Germinal center (tissue), 1 donor: ENCODE data around the gene ATXN3L.
"Not testable (repeated sequence)": the region's sequence is repeated elsewhere in the genome, so short reads cannot be mapped to it uniquely, and the experiment has no call there.

Experiments used
- DNase-seq: peaks from one replicate; pipeline ENCODE4 v3.0.0; 2012; ENCODE audit warnings: mixed read lengths, low spot score

ATXN3L gene

GRCh38 chrX:13305108-13305507, 14.7 kb downstream of the ATXN3L start:
- DNase-seq: no peak

GRCh38 chrX:13304052-13304451, 15.8 kb downstream of the ATXN3L start:
- DNase-seq: no peak

DNA sequence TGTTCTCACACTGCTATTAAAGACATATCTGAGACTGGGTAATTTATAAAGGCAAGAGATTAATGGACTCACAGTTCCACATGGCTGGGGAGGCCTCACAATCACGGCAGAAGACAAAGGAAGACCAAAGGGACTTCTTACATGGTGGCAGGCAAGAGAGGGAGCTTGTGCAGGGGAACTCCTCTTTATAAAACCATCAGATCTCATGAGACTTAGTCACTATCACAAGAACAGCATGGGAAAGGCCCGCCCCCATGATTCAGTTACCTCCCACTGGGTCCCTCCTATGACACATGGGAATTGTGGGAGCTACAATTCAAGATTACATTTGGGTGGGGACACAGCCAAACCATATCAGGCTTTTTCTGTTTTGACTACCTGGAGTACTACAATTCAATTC, 16.6 kb downstream of the ATXN3L start:
- not testable (repeated sequence) for DNase-seq

GRCh38 chrX:13298836-13299235, 21.0 kb downstream of the ATXN3L start:
- DNase-seq: no peak

- no peak for DNase-seq
Measured at GRCh38 chrX:13295841-13296240, 24.0 kb downstream of the ATXN3L start.

DNA sequence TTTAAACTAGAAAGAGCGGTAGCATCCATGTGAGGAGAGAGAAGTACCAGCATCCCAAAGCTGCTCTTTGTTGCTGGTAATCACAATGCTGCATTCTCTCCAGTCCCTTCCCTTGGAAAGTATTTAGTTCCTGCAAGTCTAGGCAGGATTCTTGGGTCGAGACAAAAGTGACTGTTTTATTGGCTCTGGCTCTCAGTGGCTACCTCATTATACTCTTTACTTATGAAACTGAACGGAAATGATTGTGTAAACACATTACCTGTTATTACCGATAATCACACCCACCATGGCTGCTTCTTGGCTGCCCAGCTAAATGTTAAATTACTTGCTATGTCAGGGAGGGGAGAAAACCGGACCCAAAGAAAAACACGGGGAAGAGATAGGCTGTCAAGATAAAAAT, 26.2 kb downstream of the ATXN3L start:
- DNase-seq: no peak

DNA sequence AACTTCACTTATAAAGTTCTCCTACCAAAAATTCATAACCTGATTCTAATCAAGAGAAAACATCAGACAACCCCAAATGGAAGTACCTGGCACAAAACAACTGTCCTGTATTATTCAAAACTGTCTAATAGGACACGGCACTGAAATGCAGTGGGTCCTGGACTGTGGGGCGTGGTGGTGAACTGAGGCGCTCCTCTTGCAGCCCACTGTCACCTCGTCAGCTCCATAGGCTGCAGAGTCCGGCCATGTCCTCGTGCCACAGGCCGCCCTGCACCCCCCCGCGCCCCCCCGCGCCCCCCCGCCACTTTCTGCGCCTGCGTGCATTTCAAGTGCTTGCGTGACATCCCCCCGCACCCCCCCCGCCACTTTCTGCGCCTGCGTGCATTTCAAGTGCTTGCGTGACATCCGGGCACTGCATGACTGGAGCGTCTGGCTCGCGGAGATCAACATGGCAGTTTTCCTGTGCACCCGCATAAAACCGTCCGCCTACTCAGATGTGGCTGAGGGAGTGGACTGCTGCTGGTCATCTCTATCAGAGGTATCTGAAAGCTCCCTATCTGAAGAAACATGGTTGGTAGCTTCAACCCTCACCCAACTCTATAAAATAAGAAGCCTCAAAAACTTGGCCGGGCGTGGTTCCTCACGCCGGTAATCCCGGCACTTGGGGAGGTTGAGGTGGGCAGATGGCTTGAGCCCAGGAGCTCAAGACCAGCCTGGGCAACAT, 28.8 kb downstream of the ATXN3L start:
- no peak for DNase-seq

GRCh38 chrX:13288671-13289070, 31.2 kb downstream of the ATXN3L start:
- no peak for DNase-seq

DNA sequence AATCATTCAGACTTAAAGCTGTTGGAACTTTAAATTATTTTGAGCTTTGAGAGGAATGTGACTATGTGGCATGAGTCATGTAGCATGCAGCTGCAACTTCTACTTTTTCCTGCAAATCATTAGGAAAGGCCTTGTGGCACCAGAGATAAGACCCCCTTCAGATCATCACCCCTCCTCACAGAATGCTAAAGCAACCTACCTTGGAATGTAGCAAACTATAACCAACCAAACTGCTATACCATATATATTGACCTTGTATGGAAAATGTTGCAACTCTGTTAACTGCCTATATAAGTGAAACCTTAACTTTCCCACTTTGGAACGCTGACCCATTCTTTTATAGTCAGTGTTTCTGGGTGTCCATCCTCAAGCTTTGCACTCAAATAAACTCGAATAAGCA, 32.0 kb downstream of the ATXN3L start:
- no peak for DNase-seq

DNA sequence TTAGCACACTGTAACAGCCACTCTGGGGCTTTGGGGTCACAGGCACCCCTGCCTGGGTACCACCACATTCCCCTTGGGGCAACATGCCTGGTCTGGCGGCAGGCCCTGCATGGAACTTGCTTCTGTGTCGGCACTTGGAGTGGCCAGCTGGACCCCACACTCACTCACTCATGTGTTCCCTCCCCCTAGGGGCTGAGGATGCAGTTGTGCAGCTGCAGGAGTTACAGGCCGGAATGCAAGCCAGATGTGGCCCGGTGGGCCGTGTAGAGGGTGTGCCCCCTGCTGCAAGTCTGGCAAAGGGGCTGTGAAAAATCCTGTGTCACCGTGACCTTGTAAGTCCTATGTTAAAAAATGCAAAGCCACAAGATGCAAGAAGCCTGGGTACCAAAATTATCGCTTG, 34.2 kb downstream of the ATXN3L start:
- no peak for DNase-seq

DNA sequence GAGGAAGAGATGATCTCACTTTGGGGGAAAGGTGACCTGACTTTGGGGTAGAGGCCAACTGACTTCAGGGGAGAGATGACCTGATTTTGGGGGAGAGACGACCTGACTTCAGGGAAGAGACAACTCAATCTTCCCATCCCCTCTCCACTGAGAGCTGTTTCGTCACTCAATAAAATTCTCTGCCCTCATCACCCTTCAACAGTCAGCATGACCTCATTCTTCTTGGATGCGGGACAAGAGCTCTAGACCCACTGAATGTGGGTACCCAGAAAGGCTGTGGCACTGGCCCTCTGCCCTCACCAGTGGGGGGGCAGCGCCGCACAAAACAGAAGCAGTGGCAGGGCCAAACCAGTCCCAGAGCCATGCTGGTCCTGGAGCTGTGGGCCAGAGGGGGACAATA, 34.6 kb downstream of the ATXN3L start:
- DNase-seq: no peak

- DNase-seq: no peak
Measured at GRCh38 chrX:13284570-13284969, 35.3 kb downstream of the ATXN3L start.

GRCh38 chrX:13283950-13284546, 35.8 kb downstream of the ATXN3L start:
- DNase-seq: no peak

- DNase-seq: peak; percentile 14
Measured at GRCh38 chrX:13283512-13283911, 36.3 kb downstream of the ATXN3L start.

GRCh38 chrX:13281289-13281688, 38.6 kb downstream of the ATXN3L start:
- DNase-seq: no peak

GRCh38 chrX:13279279-13280018, 40.4 kb downstream of the ATXN3L start:
- DNase-seq: no peak

DNA sequence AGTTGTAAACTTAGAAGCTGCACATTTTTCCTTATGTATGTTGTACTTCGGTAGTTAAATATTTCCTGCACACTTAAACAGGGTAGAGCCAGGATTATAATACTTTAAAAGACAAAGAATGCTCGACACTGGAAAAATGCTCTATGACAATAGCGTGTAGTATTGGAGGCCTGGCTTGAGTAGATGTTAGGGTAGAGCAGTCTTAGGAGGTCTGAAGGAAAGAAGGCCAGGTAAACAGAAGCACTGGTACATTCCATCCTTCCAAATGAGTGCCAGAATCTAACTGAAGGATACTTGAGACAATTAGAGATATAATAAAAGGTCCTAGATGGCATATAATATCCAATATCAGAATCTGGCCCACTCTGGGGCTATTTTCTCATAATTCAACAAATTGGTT, 42.3 kb downstream of the ATXN3L start:
- no peak for DNase-seq

- no peak for DNase-seq
Measured at GRCh38 chrX:13276991-13277390, 42.9 kb downstream of the ATXN3L start.

GRCh38 chrX:13275031-13275430, 44.8 kb downstream of the ATXN3L start:
- no peak for DNase-seq

DNA sequence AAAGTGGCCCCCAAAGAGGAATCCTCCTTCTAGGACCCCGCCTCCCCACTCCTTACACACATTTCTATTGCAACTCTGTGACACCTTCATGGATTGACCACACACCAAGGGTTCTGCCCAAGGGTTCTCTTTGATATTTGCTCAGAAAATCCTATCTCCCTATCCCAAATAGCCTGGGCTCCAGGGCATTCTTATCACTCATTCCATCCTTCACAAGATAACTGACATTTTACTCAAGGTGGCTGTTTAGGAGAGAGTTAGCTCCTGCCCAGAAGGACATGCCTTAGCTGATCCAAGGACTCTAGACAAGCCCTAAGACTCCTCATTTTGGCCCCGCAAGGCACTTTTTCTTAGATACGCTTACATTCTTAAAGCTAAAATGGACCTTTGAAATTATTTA, 47.4 kb downstream of the ATXN3L start:
- no peak for DNase-seq

DNA sequence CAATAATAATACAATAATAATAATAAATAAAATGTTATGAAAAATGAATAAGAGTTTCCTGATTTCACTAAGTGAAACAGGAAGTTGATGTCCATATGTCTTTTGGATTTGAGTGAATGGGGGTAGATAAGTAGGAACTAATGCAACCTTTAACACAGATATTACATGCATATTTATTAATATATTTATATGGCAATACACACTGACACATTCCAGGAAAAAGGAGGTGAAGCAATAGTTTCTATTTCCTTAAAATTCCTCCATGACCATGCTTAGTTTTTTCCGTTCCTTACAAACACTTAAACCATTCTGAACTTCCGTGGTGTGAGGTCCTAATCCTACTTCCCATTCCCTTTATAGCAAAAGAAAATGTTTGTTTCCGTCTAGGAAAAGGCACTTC, 48.3 kb downstream of the ATXN3L start:
- DNase-seq: no peak

GRCh38 chrX:13270360-13270759, 49.5 kb downstream of the ATXN3L start:
- no peak for DNase-seq

DNA sequence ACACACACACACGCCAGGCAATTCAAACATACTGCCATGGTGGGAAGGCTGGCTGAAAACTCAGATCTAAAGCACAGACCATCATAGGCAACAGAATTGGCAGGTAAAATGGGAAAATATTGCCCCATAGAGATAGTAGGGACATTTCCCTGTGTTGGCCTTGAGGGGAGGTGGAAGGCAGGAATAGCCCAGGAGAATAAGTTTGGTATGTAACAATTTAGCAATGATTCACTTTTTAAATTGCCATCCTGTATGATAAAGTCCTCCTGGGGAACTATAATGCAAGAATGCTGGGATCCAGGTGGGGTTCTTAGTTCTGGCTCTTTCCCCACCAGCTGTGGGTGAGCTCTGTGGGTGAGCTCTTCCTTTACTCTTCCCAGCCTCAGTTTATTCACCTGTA, 51.0 kb downstream of the ATXN3L start:
- DNase-seq: no peak
